D721Med (cell line): ENCODE results near the gene PRKCA.

ENCODE experiments used
- DNase-seq: peaks from one replicate; pipeline ENCODE4 v3.0.0; 2011; ENCODE audit warnings: low spot score; ENCODE audit not compliant: insufficient read length
- FAIRE-seq: peaks from 2 replicates; lab custom pipeline; 2011; peaks lifted over from hg19 to GRCh38; lab: Jason Lieb, UNC
- TF ChIP-seq, protein P1 (sequence below): IDR thresholded peaks from 2 replicates; pipeline ENCODE4 v1.5.1; 2012; ENCODE audit warnings: mild to moderate bottlenecking, control low read depth; ENCODE audit not compliant: insufficient read depth; ENCODE audit errors: missing control alignments

PRKCA gene

DNA sequence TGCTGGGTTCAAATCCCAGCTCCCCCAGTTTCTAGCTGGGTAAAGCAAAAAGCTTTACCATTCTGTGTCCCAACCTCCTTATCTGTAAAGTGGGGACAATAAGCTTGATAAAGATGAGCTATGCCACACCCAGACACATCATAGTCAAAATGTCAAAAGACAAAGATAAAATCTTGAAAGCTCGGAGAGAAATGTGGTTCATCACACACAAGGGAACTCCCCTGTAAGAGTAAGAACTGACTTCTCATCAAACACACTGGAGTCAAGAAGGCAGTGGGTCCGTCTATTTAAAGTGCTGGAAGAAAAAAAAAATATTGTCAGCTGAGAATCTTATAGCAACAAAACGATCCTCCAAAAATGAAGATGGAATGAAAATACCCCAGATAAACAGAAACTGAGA lies 557.8 kb downstream of the PRKCA start:
- TF ChIP-seq, protein P1, sequence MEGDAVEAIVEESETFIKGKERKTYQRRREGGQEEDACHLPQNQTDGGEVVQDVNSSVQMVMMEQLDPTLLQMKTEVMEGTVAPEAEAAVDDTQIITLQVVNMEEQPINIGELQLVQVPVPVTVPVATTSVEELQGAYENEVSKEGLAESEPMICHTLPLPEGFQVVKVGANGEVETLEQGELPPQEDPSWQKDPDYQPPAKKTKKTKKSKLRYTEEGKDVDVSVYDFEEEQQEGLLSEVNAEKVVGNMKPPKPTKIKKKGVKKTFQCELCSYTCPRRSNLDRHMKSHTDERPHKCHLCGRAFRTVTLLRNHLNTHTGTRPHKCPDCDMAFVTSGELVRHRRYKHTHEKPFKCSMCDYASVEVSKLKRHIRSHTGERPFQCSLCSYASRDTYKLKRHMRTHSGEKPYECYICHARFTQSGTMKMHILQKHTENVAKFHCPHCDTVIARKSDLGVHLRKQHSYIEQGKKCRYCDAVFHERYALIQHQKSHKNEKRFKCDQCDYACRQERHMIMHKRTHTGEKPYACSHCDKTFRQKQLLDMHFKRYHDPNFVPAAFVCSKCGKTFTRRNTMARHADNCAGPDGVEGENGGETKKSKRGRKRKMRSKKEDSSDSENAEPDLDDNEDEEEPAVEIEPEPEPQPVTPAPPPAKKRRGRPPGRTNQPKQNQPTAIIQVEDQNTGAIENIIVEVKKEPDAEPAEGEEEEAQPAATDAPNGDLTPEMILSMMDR, result no peak
- FAIRE-seq (no peak), DNase-seq (no peak)
